Endodermal cell (in vitro differentiated cells): ENCODE data around the gene BICRA. TPM values are rescaled to one million over a fixed set of nuclear protein-coding genes. Genes with fewer than 3 reads are reported as not detected.

Experiments used
- DNase-seq: peaks from one replicate; pipeline ENCODE4 v3.0.0-alpha.2; 2017
- H3K27ac ChIP-seq: 2 replicates; pipeline ENCODE4 v1.5.1; 2013; ENCODE audit warnings: mild to moderate bottlenecking, low read depth, low read length, moderate library complexity
- H3K27me3 ChIP-seq: 2 replicates; pipeline ENCODE4 v1.6.1; 2013; ENCODE audit warnings: mild to moderate bottlenecking, low read length, moderate library complexity; ENCODE audit not compliant: insufficient read depth, control insufficient read depth, poor library complexity, severe bottlenecking
- H3K36me3 ChIP-seq: 2 replicates; pipeline ENCODE4 v1.7.0; 2013; ENCODE audit warnings: mild to moderate bottlenecking, low read length, moderate library complexity; ENCODE audit not compliant: control insufficient read depth, insufficient read depth
- H3K4me1 ChIP-seq: one replicate; pipeline ENCODE4 v1.7.0; 2013; ENCODE audit warnings: low read length; ENCODE audit not compliant: control insufficient read depth, insufficient read depth
- H3K4me3 ChIP-seq: 2 replicates; pipeline ENCODE4 v1.5.1; 2013; ENCODE audit warnings: mild to moderate bottlenecking, low read length, moderate library complexity
- H3K9ac ChIP-seq: 2 replicates; pipeline ENCODE4 v1.6.1; 2013; ENCODE audit warnings: mild to moderate bottlenecking, low read length, moderate library complexity; ENCODE audit not compliant: poor library complexity, severe bottlenecking; ENCODE audit errors: extremely low read depth
- H3K9me3 ChIP-seq: 2 replicates; pipeline ENCODE4 v1.6.1; 2013; ENCODE audit warnings: mild to moderate bottlenecking, low read length, moderate library complexity; ENCODE audit not compliant: control insufficient read depth
- H3K27ac Mint-ChIP-seq: 2 replicates; pipeline ENCODE4 v1.8.0; 2020; ENCODE audit warnings: mixed read lengths
- H3K27me3 Mint-ChIP-seq: 2 replicates; pipeline ENCODE4 v1.8.0; 2021; ENCODE audit warnings: mild to moderate bottlenecking, mixed read lengths; ENCODE audit not compliant: insufficient read depth
- H3K36me3 Mint-ChIP-seq: 2 replicates; pipeline ENCODE4 v1.8.0; 2020; ENCODE audit warnings: low read depth, mixed read lengths
- H3K4me1 Mint-ChIP-seq: 2 replicates; pipeline ENCODE4 v1.8.0; 2020; ENCODE audit warnings: mixed read lengths
- H3K4me3 Mint-ChIP-seq: 2 replicates; pipeline ENCODE4 v1.8.0; 2020; ENCODE audit warnings: mild to moderate bottlenecking, moderate library complexity, mixed read lengths
- H3K9me3 Mint-ChIP-seq: 2 replicates; pipeline ENCODE4 v1.8.0; 2020; ENCODE audit warnings: mild to moderate bottlenecking, mixed read lengths
- CTCF ChIP-seq: fragments of 200-600 bp; sonication (generic); conservative IDR thresholded peaks from 2 replicates; pipeline ENCODE4 v1.5.0; 2021; ENCODE audit warnings: antibody characterized with exemption, mild to moderate bottlenecking
- WGBS, 2 experiments: methylation state at CpG; one replicate each; pipeline versions ENCODE4 v1.1.5 to v1.1.7; 2013; ENCODE audit warnings: missing lambda C conversion rate in 2 of 2, mixed read lengths in 1 of 2; ENCODE audit not compliant: insufficient coverage in 1 of 2, insufficient read length in 1 of 2; 5-methylcytosine and 5-hydroxymethylcytosine counted together
- total RNA-seq, 2 donors: library from RNA; stranded (reverse); fragmentation: NEBNext Ultra II Directional in 1 of 2; extraction: Animal tissue kit (Norgen Biotek cat#: 25700) in 1 of 2; gene quantifications; 2 replicates in 1 of 2; 3 replicates in 1 of 2; pipeline ENCODE4 v1.2.1, GENCODE V29; 2021

BICRA gene
- total RNA-seq, 2 donors from 2014 or later = 30.0 to 30.1 TPM

DNA sequence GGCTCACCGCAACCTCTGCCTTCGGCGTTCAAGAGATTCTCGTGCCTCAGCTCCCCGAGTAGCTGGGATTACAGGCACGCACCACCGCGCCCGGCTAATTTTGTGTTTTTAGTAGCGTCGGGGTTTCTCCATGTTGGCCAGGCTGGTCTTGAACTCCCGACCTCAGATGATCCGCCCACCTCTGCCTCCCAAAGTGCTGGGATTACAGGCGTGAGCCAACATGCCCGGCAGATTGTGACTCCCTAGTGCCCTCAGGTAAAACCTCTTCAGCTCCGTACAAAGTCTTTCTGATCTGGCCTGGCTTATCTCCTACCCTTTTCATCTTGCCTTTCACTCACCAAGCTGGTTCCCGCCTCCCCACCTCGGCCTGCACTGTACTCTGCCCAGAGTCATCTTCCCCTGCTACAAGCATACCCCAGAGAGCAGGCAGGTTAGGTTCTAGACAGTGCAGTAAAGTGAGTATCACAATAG, 15.0 kb downstream of the BICRA start:
- no peak for TF ChIP-seq CTCF
- 89 to 91% methylated on average over 16 to 18 of the region's 18 CpGs for WGBS, 2 experiments
- peaks cover 21% of the 10 kb centered on the region for H3K36me3 ChIP-seq
- peaks cover 31% of the 10 kb centered on the region for H3K36me3 Mint-ChIP-seq
- peaks cover 5% of the 10 kb centered on the region for H3K4me1 ChIP-seq
- no peaks in the 10 kb centered on the region for H3K27me3 Mint-ChIP-seq
- H3K27ac ChIP-seq = no peak overlapping the region
- peak overlapping the region; percentile 82 for H3K27ac Mint-ChIP-seq
- no peaks in the 10 kb centered on the region for H3K9me3 Mint-ChIP-seq
- H3K4me3 ChIP-seq = no peak overlapping the region
- H3K9ac ChIP-seq = no peak overlapping the region
- DNase-seq = no peak
- peaks cover 34% of the 10 kb centered on the region for H3K4me1 Mint-ChIP-seq
- no peak overlapping the region for H3K4me3 Mint-ChIP-seq
- no peaks in the 10 kb centered on the region for H3K27me3 ChIP-seq
- no peaks in the 10 kb centered on the region for H3K9me3 ChIP-seq

- DNase-seq = no peak
- TF ChIP-seq CTCF = no peak
- peaks cover 25% of the 10 kb centered on the region for H3K4me1 Mint-ChIP-seq
- H3K9me3 Mint-ChIP-seq = no peaks in the 10 kb centered on the region
- H3K9ac ChIP-seq = no peak overlapping the region
- no peak overlapping the region for H3K4me3 ChIP-seq
- peaks cover 45% of the 10 kb centered on the region for H3K36me3 Mint-ChIP-seq
- H3K27ac ChIP-seq = no peak overlapping the region
- H3K27me3 ChIP-seq = no peaks in the 10 kb centered on the region
- peak overlapping the region; percentile 67 for H3K27ac Mint-ChIP-seq
- H3K4me1 ChIP-seq = peaks cover 5% of the 10 kb centered on the region
- no peaks in the 10 kb centered on the region for H3K9me3 ChIP-seq
- no peaks in the 10 kb centered on the region for H3K27me3 Mint-ChIP-seq
- WGBS, 2 experiments = 88% methylated on average over 7 of the region's 7 CpGs; no CpG with 5 or more reads in 1 of the 2 experiments
- H3K4me3 Mint-ChIP-seq = no peak overlapping the region
- peaks cover 27% of the 10 kb centered on the region for H3K36me3 ChIP-seq
Measured at GRCh38 chr19:47625650-47626049, 16.7 kb downstream of the BICRA start.

- H3K4me1 ChIP-seq = peaks cover 5% of the 10 kb centered on the region
- 90% methylated on average over 7 to 8 of the region's 8 CpGs for WGBS, 2 experiments
- H3K9ac ChIP-seq = no peak overlapping the region
- no peaks in the 10 kb centered on the region for H3K9me3 ChIP-seq
- H3K36me3 ChIP-seq = peaks cover 25% of the 10 kb centered on the region
- peak overlapping the region; percentile 67 for H3K27ac Mint-ChIP-seq
- TF ChIP-seq CTCF = no peak
- H3K4me3 Mint-ChIP-seq = no peak overlapping the region
- H3K27me3 ChIP-seq = no peaks in the 10 kb centered on the region
- H3K36me3 Mint-ChIP-seq = peaks cover 46% of the 10 kb centered on the region
- no peak overlapping the region for H3K27ac ChIP-seq
- H3K4me3 ChIP-seq = no peak overlapping the region
- DNase-seq = no peak
- no peaks in the 10 kb centered on the region for H3K9me3 Mint-ChIP-seq
- H3K4me1 Mint-ChIP-seq = peaks cover 20% of the 10 kb centered on the region
- no peaks in the 10 kb centered on the region for H3K27me3 Mint-ChIP-seq
Measured at GRCh38 chr19:47626238-47626637, 17.3 kb downstream of the BICRA start.
